Liver (tissue), 9 donors: Measurements from ENCODE around the gene MINK1. TPM values are rescaled to one million over a fixed set of nuclear protein-coding genes. Genes with fewer than 3 reads are reported as not detected.

Experiments
- DNase-seq: peaks from one replicate; pipeline ENCODE4 v3.0.0-alpha.2; 2017; ENCODE audit warnings: low spot score
- H3K27ac ChIP-seq, 2 donors: one replicate each; pipeline ENCODE4 v1.7.0; 2013; ENCODE audit warnings: inconsistent platforms in 2 of 2, low read length in 2 of 2, control low read depth in 1 of 2, low read depth in 1 of 2, mild to moderate bottlenecking in 1 of 2
- H3K27me3 ChIP-seq, 4 donors: one replicate each; pipeline versions ENCODE4 v1.6.1 to v1.7.0; 2013; ENCODE audit warnings: low read length in 3 of 4, inconsistent platforms in 1 of 4, mild to moderate bottlenecking in 1 of 4, moderate library complexity in 1 of 4; ENCODE audit not compliant: control insufficient read depth in 4 of 4, insufficient read depth in 4 of 4
- H3K36me3 ChIP-seq, 4 donors: one replicate each; pipeline versions ENCODE4 v1.6.1 to v1.7.0; 2013; ENCODE audit warnings: low read length in 3 of 4, mild to moderate bottlenecking in 3 of 4, low read depth in 1 of 4, moderate library complexity in 1 of 4; ENCODE audit not compliant: control insufficient read depth in 4 of 4, insufficient read depth in 3 of 4
- H3K4me1 ChIP-seq, 4 donors: one replicate each; pipeline versions ENCODE4 v1.6.1 to v1.7.0; 2013; ENCODE audit warnings: low read length in 3 of 4, mild to moderate bottlenecking in 3 of 4, moderate library complexity in 1 of 4; ENCODE audit not compliant: control insufficient read depth in 4 of 4, insufficient read depth in 4 of 4
- H3K4me3 ChIP-seq, 3 donors: one replicate each; pipeline versions ENCODE4 v1.6.1 to v1.7.0; 2013; ENCODE audit warnings: low read length in 3 of 3, control low read depth in 1 of 3, low read depth in 1 of 3, mild to moderate bottlenecking in 1 of 3
- H3K9ac ChIP-seq, 2 donors: one replicate each; pipeline ENCODE4 v1.7.0; 2013; ENCODE audit warnings: low read length in 2 of 2, mild to moderate bottlenecking in 2 of 2, moderate library complexity in 2 of 2, control low read depth in 1 of 2, low read depth in 1 of 2
- H3K9me3 ChIP-seq, 4 donors: one replicate each; pipeline versions ENCODE4 v1.6.1 to v1.7.0; 2013; ENCODE audit warnings: low read length in 3 of 4; ENCODE audit not compliant: control insufficient read depth in 4 of 4
- ATF3 ChIP-seq: IDR thresholded peaks from 2 replicates; pipeline ENCODE4 v1.6.1; 2016; ENCODE audit warnings: antibody characterized with exemption
- FOXA1 ChIP-seq: IDR thresholded peaks from 2 replicates; pipeline ENCODE4 v1.6.1; 2016; ENCODE audit warnings: antibody characterized with exemption
- FOXA2 ChIP-seq: IDR thresholded peaks from 2 replicates; pipeline ENCODE4 v1.6.1; 2016; ENCODE audit warnings: antibody characterized with exemption
- HNF4A ChIP-seq, 2 donors: conservative IDR thresholded peaks; 2 replicates each; pipeline ENCODE4 v1.6.1; 2016; ENCODE audit warnings: antibody characterized with exemption in 2 of 2, mild to moderate bottlenecking in 2 of 2
- HNF4G ChIP-seq: IDR thresholded peaks from 2 replicates; pipeline ENCODE4 v1.6.1; 2016; ENCODE audit warnings: antibody characterized with exemption
- JUND ChIP-seq, 2 donors: IDR thresholded peaks; 2 replicates each; pipeline ENCODE4 v1.6.1; 2016; ENCODE audit warnings: antibody characterized with exemption in 2 of 2
- RAD21 ChIP-seq, 2 donors: IDR thresholded peaks; 2 replicates each; pipeline ENCODE4 v1.6.1; 2016; ENCODE audit warnings: antibody characterized with exemption in 2 of 2, mild to moderate bottlenecking in 2 of 2
- RXRA ChIP-seq, 2 donors: IDR thresholded peaks; 2 replicates each; pipeline ENCODE4 v1.6.1; 2017 to 2018; ENCODE audit warnings: antibody characterized with exemption in 2 of 2, mild to moderate bottlenecking in 1 of 2
- SP1 ChIP-seq: IDR thresholded peaks from 2 replicates; pipeline ENCODE4 v1.6.1; 2018; ENCODE audit warnings: antibody characterized with exemption, mild to moderate bottlenecking
- TAF1 ChIP-seq: conservative IDR thresholded peaks from 2 replicates; pipeline ENCODE4 v1.6.1; 2016; ENCODE audit warnings: antibody characterized with exemption, mild to moderate bottlenecking
- YY1 ChIP-seq: IDR thresholded peaks from 2 replicates; pipeline ENCODE4 v1.6.1; 2016; ENCODE audit warnings: antibody characterized with exemption, mild to moderate bottlenecking
- ZBTB33 ChIP-seq: IDR thresholded peaks from 2 replicates; pipeline ENCODE4 v1.6.1; 2016; ENCODE audit warnings: antibody characterized with exemption
- WGBS: extraction: QIAGEN DNeasy Blood & Tissue Kit; methylation state at CpG from one replicate; pipeline ENCODE4 v1.1.7; 2013; 5-methylcytosine and 5-hydroxymethylcytosine counted together
- polyA plus RNA-seq, 2 donors: library from polyadenylated mRNA; stranded (reverse) in 1 of 2; unstranded in 1 of 2; fragments of 200-250 nt in 1 of 2; fragments of >200 nt in 1 of 2; fragmentation: Nextera tagmentation in 1 of 2; extraction: Ambion mirVana in 1 of 2; gene quantifications; one replicate each; pipeline versions ENCODE4 v1.2.1 to v1.2.3, GENCODE V29; 2013 to 2015
- total RNA-seq, 2 donors: library from RNA; depleted of rRNA; stranded (reverse); fragments of >200 nt; gene quantifications; one replicate each; pipeline ENCODE4 v1.2.3, GENCODE V29; 2014
- TF ChIP-seq, protein P1 (sequence below): fragments of 150-350 bp; IDR thresholded peaks from 2 replicates; pipeline ENCODE4 v1.5.1; 2017; ENCODE audit warnings: improper control_type of control experiment, low read depth, low read length; ENCODE audit not compliant: missing input control
- TF ChIP-seq, protein P2 (sequence below): IDR thresholded peaks from 2 replicates; pipeline ENCODE4 v1.6.1; 2016; ENCODE audit warnings: antibody characterized with exemption, mild to moderate bottlenecking
- donor health status: healthy.
- donor health status: healthy.
- donor health status: healthy.
- donor health status: healthy.
- donor health status: healthy.

MINK1 gene
- total and polyA plus RNA-seq, 4 donors, result 6.9 to 30.6 (median 21.1) TPM

DNA sequence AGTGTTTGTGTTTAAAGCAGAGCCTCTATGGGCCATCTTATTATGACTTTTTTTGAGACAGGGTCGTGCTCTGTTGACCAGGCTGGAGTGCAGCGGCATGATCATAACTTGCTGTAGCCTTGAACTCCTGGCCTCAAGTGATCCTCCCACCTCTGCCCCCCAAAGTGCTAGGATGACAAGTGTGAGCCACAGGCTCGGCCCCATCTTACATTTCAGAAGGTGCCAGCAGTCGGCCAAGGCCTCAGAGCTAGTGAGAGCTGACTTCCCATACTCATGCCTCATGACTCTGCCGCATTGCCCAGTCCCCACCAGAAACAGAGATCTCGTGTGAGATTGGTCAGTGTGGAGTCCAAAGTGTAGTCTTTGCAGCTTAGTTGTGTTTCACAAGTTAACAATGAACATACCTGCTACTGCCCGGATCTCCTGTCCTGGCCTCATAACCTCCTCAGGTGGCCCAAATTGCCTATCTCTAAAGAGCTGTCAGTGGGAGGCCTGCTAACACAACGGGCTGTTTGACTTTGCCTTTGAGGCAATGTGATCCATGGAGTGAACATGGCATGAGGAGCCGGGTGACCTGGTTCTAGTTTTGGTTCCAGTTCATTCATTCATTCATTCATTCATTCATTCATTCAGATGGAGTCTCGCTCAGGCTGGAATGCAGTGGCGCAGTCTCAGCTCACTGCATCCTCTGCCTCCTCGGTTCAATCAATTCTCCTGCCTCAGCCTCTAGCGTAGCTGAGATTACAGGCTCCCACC lies 13.7 kb downstream of the MINK1 start:
- Histone ChIP-seq H3K27ac (no peak overlapping the region), H3K4me1 (peaks cover 0 to 1% (median 0%) of the 10 kb centered on the region in 4 donors), H3K9me3 (no peaks in the 10 kb centered on the region), H3K9ac (no peak overlapping the region), H3K27me3 (no peaks in the 10 kb centered on the region), H3K4me3 (no peak overlapping the region), H3K36me3 (no peaks in the 10 kb centered on the region)
- TF ChIP-seq, protein P1, sequence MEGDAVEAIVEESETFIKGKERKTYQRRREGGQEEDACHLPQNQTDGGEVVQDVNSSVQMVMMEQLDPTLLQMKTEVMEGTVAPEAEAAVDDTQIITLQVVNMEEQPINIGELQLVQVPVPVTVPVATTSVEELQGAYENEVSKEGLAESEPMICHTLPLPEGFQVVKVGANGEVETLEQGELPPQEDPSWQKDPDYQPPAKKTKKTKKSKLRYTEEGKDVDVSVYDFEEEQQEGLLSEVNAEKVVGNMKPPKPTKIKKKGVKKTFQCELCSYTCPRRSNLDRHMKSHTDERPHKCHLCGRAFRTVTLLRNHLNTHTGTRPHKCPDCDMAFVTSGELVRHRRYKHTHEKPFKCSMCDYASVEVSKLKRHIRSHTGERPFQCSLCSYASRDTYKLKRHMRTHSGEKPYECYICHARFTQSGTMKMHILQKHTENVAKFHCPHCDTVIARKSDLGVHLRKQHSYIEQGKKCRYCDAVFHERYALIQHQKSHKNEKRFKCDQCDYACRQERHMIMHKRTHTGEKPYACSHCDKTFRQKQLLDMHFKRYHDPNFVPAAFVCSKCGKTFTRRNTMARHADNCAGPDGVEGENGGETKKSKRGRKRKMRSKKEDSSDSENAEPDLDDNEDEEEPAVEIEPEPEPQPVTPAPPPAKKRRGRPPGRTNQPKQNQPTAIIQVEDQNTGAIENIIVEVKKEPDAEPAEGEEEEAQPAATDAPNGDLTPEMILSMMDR, result no peak
- TF ChIP-seq RAD21 (IDR thresholded peaks at IDR 0.05) (no peak), TAF1 (no peak), YY1 (no peak), FOXA2 (no peak), FOXA1 (no peak), ATF3 (no peak), HNF4A (conservative IDR thresholded peaks at IDR 0.05) (no peak), JUND (IDR thresholded peaks at IDR 0.05) (no peak), HNF4G (no peak), RXRA (IDR thresholded peaks at IDR 0.05) (no peak)
- TF ChIP-seq, protein P2, sequence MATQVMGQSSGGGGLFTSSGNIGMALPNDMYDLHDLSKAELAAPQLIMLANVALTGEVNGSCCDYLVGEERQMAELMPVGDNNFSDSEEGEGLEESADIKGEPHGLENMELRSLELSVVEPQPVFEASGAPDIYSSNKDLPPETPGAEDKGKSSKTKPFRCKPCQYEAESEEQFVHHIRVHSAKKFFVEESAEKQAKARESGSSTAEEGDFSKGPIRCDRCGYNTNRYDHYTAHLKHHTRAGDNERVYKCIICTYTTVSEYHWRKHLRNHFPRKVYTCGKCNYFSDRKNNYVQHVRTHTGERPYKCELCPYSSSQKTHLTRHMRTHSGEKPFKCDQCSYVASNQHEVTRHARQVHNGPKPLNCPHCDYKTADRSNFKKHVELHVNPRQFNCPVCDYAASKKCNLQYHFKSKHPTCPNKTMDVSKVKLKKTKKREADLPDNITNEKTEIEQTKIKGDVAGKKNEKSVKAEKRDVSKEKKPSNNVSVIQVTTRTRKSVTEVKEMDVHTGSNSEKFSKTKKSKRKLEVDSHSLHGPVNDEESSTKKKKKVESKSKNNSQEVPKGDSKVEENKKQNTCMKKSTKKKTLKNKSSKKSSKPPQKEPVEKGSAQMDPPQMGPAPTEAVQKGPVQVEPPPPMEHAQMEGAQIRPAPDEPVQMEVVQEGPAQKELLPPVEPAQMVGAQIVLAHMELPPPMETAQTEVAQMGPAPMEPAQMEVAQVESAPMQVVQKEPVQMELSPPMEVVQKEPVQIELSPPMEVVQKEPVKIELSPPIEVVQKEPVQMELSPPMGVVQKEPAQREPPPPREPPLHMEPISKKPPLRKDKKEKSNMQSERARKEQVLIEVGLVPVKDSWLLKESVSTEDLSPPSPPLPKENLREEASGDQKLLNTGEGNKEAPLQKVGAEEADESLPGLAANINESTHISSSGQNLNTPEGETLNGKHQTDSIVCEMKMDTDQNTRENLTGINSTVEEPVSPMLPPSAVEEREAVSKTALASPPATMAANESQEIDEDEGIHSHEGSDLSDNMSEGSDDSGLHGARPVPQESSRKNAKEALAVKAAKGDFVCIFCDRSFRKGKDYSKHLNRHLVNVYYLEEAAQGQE, result no peak
- no peak for DNase-seq
- WGBS, result 86% methylated on average over 13 of the region's 13 CpGs

GRCh38 chr17:4849011-4849536 lies 15.9 kb downstream of the MINK1 start:
- Histone ChIP-seq H3K27ac (no peak overlapping the region), H3K9ac (no peak overlapping the region), H3K4me3 (no peak overlapping the region), H3K9me3 (no peaks in the 10 kb centered on the region), H3K36me3 (no peaks in the 10 kb centered on the region), H3K27me3 (no peaks in the 10 kb centered on the region), H3K4me1 (peaks cover 0 to 1% (median 0%) of the 10 kb centered on the region in 4 donors)
- no peak for DNase-seq
- TF ChIP-seq ZBTB33, result no peak
- TF ChIP-seq, protein P1, result no peak
- TF ChIP-seq SP1, result no peak
- TF ChIP-seq FOXA2, result no peak
- TF ChIP-seq HNF4G, result no peak
- 86% methylated on average over 5 of the region's 5 CpGs for WGBS
